ENCODE measurements around the gene JUN.

JUN gene

DNA sequence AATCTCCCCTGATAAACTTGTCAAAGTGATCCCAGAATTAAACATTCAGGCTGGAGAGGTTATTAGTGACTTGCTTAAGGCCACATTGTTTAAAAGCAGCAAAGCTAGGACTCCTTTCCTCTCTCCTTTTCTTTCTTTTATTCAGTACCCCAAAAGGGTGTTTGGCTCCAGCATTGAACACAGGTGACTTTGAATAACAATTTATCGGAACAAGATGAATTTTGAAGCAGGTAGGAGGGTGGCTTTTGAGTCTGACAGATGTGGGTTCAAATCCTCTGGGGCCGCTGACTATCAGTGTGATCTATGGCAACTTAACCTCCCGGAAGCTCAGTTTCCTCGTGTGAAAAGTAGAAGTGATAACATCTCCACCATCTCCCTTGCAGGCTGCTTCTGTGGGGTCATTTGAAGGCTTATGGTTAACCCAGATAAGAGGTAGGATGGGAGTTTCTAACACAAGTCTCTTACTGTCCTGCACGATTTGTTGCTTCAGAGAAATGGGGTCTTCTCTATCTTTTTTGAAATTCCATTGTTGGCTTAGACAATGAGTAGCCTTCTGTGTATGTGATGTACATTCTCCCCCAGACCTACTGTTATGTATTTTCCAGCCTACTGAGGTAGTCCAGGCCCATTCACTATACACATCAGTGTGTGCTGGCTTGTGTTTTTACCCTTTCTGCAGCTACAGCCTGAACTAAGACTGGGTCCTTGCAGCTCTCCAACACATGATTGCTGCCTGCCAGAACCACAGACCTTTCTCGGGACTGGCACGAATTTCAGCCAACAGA is 29.0 kb downstream of the JUN start:
- no peak for DNase-seq

GRCh38 chr1:58754073-58754613 is 29.7 kb downstream of the JUN start:
- no peak for DNase-seq

DNA sequence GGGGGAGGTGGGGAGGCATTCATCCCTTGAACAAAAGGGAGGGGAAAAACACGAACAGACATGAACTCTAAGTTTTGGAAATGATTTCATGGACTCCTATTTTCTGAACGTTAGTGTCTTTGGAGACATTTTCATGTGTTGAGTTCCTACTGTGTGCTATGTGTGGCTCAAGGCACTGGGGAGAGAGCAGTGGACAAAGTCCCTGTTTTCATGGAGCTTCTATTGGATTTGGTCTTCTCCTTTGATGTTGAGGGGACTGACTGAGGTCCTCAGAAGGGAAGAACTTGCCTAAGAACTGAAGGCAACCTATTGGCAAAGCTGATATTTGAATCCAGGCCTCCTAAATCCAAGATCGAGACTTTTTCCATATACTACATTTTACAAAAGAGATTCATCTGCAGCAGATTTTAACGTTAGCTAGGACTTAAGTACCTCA is 30.4 kb downstream of the JUN start:
- no peak for DNase-seq

DNA sequence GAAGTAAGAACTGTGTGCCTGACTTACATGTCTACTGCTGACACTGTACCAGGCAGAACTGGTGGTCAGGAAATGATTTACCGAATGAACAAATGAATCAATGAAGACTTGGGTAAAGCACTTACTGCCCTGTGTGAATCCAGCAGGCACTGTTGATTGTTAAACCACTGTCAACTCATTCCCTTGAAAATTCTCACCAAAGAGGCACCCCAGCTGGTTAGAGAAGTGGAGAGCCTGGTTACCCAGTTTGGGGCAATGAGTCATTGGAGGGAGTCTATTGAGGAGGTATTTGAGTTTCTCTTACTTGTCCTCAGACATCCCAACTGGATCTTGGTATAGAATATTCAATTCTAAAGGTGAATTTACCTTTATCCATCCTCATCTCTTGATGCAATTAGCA is 34.2 kb downstream of the JUN start:
- no peak for DNase-seq

DNA sequence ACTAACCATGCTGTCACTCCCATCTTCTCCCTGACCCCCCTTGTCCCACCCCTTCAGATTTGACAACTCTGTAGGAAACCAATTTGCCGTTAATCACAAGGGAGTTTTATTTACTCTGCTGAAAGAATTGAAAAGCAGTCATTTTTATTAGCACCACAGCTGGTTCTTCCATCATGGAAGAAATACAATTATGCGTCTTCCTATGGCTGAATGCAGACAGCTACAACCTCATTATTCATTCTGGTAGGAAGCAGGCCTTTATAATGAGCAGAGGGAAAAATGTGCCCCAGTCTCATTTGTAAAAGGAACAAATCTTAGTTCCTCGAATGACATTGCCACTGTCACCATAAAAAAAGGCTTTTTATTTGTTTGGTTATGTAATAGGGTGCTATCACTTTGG is 35.2 kb downstream of the JUN start:
- DNase-seq: no peak

DNA sequence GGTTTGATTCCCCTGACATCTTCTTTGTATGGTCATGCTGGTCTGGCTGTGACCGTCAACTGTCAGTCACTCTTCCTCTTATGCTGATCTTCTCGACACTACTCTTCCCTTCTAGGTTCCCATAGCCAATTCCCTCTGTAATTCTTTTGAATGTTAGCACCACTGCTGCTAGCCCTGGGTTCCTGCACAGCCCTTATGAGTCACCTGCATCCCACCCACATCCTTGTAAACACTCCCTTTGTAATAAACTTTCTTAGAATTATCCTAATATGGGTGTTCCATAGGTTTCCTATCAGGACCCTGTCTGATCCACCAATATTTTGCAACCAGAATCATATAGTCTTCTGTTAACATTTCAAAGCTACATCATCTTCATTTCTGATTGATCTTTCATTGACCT is 37.1 kb downstream of the JUN start:
- no peak for DNase-seq

GRCh38 chr1:58746182-58746581 is 37.7 kb downstream of the JUN start:
- no peak for DNase-seq

- DNase-seq: no peak
Observed at GRCh38 chr1:58745666-58746065, 38.2 kb downstream of the JUN start.

DNA sequence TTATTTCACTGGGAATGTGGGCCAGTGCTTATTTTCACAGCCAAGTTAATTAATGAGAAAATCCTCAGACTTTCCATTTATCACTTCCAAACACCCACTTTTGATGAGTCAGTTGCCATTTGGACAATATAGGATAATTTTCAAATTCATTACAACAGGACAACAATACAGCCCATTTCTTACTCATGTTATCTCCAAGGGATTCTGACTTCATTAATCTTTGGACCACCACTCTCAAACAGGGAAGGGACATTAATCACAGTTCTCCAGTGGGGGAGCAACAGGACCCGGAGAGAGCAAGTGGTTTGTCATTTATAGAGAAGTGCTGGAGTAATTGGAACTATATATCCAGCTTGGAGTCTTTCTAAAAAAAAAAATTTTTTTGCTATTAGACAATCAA is 38.7 kb downstream of the JUN start:
- no peak for DNase-seq

DNA sequence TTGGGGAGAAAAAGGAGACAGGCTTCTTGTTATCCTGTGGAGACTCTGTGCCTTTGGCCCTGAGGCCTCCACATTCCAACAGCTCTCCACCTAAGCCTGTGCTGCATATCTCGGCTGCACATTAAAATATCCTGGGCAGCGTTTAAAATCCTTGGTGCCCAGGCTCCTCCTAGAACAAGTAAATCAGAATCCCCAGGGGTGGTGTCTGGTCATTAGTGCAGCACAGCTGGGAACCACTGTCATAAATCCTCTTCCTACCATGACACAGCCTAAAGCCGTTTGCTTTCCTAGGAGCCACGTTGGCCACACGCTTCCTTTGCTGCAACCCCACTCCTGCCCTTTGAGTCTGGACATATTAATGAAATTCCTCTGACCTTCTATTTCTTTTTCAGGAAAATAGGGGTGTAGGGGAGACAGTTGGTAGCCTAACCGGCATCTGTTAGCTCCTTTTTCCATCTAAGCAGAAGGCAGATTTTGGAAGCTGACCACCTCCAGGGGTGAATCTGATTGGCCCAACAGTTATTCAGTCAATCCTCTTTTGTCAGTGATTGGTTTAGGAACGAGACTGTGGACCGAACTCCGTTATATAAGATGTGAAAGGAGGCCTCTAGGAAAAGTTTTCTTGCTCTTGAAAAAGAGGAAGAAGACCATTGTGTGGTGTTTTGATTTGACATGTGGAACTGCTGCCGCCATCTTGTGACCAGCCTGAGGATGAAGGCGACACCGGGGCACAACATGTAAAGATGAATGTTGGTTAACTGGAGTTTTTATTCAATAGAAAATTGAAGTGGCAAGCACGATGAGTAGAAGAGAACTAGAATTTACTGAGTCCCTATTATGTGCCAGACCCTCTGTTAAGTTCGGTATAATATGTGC is 41.9 kb downstream of the JUN start:
- DNase-seq: no peak

GRCh38 chr1:58739856-58740466 is 43.9 kb downstream of the JUN start:
- DNase-seq: peak; percentile 62

- DNase-seq: no peak
Observed at GRCh38 chr1:58738876-58739275, 45.0 kb downstream of the JUN start.

GRCh38 chr1:58735586-58735985 is 48.3 kb downstream of the JUN start:
- no peak for DNase-seq

GRCh38 chr1:58734630-58735029 is 49.2 kb downstream of the JUN start:
- no peak for DNase-seq

- no peak for DNase-seq
Observed at GRCh38 chr1:58732087-58732775, 51.6 kb downstream of the JUN start.
